GM18526 (cell line): ENCODE data around the gene NES.

Experiments used
- POLR2A ChIP-seq: IDR thresholded peaks from 3 replicates; pipeline ENCODE4 v1.6.1; 2011; ENCODE audit not compliant: insufficient read length; ENCODE audit errors: extremely low read depth

Gene NES

DNA sequence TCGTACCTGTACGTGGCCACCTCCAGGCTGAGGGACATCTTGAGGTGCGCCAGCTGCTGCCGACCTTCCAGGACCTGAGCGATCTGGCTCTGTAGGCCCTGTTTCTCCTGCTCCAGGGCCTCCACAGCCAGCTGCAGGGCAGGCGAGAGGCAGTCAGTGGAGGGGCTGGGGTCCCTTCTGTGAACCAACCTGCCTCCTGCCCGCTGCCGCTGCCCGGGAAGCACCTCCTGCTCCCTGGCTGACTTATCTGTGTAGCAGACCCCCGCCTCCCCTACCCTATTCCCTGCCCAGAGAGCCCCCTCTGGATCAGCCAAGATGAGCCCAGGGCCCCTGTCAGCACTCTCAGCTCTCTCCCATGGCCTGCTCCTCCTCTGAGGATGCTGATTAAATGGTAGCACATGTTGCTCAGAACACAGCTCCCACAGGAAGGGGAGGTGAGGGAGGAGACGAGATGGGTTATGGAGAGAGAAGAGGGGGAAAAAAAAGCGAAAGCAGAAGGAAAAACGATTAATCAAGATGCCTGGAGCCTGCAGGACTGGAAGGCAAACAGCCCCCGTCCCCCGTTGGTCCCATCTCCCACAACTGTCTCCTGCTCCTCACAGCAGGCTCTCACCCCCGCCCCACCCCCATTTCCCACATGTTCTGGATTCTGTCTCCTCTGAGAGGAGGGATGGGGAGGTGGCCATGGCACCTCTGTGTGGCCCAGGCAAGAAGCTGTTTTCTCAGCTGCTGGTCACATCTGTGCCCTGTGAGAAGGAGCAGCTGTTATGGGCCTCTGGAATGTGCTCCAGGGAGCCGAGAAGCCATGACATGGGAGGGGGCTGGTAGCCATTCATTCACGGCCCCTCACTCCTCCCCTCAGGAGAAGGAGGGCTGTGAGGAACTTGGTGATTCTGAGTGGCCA lies 1.7 kb downstream of the NES start:
- TF ChIP-seq POLR2A, result no peak

DNA sequence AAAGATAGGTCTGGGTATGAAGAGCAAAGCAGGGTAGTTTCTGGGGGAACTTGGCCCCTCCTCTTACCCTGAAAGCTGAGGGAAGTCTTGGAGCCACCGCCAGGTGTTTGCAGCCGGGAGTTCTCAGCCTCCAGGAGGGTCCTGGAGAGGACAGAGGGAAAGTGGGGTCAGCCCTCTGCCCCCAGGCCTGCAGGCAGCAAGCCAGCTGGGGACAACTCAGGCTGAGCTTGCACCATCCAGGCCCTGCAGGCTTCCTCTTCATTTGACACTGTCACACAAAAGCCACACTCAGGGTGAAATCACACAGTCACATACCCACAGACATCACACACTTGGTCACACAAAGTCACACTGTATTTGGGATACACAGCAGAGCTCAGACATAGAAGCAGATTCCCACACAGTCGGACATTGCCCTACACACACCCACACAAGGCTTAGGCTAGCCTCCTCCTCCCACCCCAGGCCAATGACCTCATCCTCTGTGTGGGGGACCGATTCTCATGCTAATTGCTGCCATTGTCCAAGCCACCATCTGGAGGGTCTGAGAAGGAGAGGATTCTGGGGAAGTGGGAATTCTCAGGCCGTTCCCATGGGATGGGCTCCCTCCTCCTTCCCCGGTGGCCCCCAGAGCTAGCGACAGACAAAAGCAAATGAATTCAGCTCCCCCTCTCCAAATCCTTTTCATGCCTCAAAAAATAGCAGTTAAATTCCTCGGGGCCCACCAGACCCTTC lies 3.7 kb downstream of the NES start:
- no peak for TF ChIP-seq POLR2A

DNA sequence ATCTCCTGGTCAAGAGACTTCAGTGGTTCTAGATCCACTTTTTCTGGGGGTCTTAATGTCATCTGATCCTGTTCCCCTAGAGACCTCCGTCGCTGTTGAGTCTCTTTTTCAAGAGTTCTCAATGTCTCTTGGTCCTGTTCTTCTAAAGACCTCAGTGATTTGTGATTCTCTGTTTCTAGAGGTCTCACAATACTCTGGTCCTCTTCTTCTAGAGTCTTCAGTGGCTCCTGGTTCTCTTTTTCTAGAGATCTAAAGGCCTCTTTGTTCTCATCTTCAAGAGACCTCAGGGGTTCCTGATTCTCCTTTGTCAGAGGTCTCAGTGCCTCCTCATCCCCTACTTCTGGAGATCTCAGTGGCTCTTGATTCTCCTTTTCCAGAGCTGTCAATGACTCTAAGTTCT lies 5.4 kb downstream of the NES start:
- no peak for TF ChIP-seq POLR2A

DNA sequence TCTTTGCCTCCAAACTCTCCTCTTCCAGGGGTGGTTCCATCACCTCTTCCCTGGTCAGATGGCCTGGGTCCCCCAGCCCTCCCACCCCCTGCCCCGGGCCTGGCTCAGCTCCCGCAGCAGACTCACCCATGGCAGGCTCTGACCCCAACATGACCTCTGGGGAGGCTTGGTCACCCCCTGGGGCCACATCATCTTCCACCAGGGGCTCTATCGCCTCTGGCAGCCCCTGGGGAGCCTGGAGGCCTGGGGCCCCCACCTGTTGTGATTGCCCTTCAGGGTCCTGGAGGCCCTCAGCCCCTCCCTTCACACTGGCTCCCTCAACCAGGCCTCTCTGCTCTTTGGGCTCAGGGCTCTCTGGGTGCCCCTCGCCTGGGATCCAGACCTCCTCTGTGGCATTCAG lies 6.4 kb downstream of the NES start:
- no peak for TF ChIP-seq POLR2A

DNA sequence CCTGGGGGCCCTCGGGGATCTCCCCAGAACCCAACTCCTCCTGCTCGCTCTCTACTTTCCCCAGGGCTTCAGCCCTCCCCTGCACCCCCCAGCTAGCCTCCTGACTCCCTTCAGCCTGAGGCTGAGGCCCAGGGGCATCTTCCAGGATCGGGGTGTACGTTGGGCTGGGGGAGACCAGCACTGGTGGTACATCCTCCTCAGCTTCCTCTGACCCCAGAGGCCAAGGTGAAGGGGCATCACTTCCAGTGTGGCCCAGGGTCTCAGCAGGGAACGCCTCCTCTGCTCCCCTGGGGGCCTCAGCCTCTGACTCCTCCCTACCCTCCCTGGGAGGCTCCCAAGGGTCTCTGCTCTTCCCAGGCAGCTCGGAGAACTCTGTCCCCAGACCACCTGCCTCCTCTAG lies 6.8 kb downstream of the NES start:
- no peak for TF ChIP-seq POLR2A

DNA sequence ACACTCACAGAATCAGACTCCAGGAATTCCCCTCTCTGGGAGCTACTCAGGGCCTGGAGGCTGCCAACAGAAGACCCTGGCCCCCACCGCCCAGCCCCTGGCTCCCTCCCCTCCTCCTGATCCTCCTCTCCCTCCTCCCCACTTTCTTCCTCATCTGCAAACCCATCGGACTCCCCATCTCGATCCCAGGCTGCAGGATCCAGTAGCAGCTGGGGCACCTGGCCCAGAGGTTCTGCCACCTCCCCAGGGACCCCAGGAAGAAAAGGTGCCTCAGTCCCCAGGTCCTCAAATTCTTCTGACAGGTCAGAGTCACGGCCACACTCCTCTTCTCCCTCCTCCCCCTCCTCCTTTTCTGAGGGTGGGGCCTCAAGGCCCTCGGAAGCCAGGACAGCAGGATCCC lies 7.4 kb downstream of the NES start:
- no peak for TF ChIP-seq POLR2A

DNA sequence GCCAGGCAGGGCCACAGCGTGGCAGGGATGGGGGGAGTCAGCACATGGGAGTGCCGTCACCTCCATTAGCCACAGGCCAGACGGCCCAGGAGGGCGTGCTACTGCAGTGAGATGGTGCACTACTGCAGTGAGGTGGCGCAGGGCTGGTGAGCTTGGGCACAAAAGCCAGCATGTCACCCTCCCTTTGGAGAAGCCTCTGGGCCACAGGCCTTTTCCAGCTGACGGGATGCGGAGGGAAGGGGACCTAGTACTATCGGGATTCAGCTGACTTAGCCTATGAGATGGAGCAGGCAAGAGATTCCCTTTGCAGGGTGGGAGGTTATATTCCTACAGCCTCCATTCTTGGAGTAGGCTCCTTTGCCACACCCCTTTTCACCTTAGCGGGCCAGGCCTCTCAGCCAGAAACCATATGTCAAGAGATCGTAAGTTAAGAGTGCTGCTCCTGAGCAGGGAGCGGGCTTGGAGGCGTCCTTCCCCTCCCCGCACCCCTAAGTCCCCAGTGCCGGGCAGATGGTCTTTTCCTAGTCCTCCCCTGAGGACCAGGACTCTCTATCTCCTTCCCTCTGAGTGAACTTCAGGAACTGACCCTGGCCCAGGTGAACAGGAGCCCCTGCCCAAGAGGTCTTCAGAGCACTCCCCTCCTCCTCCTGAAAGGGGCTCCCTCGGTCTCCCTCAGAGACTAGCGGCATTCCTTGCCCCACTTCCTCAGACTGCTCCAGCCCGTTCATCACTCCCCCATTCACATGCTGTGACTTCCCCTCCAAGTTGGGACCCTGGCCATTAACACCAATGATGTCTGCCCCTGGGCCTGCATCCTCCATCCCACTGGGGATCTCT lies 8.2 kb downstream of the NES start:
- no peak for TF ChIP-seq POLR2A

DNA sequence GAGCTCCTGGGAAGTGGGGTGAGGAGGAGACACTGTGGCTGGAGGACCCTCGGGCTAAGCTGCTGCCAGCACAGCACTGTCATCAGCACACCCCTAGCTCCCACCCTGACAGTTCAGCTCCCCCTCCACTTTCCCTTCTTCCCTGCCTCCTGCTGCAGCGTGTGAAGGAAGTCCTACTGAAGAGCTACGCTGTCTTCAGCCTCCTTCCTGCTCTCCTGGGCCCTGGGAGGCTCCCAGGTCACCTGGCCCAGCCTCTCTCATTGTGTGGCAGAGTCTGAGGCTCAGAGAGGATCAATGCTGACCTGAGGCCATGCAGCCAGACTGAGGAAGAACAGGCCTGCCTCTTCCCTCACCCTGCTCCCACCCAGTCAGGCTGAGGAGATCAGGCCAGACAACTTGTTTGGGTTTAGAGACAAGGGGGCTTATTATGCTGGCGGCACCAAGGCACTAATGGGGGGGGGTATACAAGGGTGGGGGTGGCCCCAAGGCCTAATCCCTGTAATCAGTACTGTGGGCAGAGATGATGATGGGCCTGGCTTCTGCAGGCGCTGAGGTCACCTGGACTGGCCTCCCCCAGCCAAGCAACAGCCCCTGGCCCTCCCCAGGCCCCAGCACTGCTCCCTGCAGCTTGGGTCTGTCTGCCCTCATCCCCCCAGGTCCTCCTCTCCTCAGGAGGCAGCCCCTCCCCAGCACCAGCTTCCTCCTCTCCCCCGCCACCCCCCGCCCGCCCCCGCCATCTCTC lies 9.1 kb downstream of the NES start:
- TF ChIP-seq POLR2A, result no peak

DNA sequence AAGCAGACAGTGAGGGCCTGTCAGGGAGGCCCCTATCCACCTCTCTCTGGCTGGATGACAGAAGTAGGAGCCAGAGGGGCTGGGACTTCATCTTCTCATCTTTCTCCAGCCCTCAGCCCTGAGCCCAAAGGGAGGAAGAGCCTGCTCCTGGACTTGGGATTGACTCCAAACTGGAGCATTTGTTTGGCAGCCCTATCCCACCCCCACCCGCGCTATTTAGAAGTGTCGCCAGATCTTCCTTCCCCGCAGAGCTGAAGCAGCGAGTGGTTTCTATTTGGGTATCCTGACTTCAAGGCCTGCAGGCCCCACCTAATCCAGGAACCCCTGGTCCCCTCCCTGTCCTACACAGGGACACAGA lies 9.6 kb downstream of the NES start:
- no peak for TF ChIP-seq POLR2A

DNA sequence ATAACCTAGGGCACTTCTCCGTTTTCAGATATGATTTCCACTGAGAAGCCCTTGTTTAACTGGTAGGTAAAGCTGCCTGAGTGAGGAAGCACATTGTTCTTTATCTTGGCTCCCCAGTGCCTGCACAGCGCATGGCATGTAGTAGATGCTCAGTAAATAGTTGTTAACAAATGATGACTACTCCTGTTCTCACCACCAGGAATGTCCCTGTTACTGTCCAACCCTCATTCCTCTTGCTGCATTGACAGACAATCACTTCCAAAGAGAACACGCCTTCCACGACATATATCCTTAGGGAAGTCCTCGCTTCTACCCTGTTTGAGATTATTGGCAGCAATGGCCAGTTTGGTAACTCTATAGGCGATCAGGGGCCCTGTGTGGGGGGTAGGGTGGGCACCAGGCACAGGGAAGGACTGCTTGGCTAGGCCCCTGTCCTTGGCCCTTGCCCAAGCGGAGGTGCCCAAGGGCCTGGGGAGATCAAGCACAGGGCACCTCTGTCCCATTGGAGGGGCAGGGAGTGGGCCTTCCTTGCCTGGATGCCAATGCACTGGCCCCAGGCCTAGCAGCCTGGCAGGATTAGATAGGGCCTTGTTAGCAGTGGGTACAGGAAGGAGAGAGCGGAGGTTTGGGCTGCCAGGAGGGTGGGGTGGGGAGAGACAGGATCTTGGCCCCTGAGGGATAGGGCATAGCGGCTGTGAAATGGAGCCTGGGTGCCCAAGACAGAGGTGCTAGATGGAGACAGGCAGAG lies 10.2 kb downstream of the NES start:
- TF ChIP-seq POLR2A, result no peak

DNA sequence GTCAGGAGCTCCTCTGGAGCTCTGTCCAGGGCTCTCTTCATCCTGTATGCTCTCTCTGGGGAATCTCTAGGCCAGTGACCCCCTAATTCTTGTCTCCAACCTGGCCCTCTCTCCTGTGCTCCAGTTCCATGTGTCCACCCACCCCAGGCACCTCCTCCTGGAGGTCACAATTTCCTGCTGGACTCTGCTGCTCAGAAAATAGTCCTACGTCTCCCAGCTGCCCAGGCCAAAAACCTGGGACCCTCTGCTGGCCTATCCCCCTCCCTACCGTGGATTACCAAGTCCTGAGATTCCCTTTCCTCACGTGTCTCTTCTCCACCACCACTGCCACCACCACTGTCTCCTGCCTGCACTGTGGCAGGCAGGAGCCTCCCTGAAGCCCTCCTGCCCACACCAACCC lies 11.7 kb downstream of the NES start:
- TF ChIP-seq POLR2A, result no peak

DNA sequence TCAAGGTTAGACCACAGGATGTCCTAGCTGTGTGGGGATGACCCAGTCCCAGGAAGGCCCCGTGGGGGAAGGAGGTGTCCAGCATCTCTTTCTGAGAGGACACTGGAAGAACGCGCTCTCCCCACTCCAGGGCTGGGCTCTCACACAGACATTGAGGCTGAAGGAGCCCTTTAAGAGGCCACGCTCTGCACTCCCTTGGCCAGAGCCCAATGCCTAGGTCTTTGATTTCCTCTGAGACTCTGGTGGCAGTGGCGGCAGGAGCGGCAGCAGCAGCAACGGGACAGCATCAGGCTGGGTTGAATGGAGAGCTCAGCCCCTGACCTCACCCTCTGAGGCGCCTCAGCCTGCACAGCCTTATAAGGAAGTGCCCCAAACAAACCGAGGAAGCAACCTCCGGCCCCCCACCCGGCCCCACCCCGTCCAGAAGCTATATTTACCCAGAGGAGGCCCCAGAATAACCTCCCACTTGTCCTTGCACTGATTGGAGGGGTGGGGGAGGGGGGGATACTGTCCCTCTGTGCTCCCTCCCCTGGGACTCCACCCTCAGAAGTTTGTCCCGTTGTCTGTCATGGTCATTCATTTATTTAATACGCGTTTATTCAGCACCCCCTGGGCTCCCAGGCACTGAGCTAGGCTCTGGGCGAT lies 12.3 kb downstream of the NES start:
- TF ChIP-seq POLR2A, result peak; percentile 29

DNA sequence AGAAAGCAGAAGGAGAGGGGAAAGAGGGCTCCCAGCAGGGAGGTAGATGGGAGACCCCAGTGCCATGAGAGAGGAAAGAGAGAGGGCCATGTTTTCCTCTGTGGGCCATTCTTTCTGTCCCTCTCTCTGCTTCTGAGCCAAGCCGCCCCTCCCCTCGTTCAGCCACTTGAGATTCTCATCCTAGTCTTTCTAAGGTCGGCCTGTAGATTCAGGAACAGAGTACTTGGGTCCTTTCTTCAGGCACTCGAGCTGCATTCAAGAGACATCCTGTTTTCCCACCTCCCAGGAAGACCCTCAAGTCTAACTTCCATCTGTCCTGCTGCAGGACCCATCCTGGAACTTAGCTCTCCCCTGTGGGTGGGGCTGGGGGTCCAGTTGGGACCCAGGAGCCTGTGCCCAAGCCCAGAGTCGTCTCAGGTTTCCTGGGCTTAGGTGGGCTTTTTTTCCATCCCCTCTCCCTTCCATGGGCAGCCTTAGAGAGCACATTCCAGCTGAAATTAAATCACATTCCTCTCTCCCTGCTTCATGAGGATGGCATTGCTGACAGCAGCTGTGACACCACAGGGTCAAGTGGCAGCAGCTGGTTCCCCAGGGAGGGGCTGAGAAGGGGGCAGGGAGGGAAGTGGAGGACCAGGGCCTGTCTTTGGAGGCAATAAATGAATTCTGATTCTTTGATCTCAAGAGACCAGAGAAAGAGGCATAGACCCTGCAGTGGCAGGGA lies 13.0 kb downstream of the NES start:
- no peak for TF ChIP-seq POLR2A
